ENCODE data around the gene OR6N1. TPM values are rescaled to one million over a fixed set of nuclear protein-coding genes. Genes with fewer than 3 reads are reported as not detected.

The OR6N1 gene
- total RNA-seq, 3 donors from 2014 or later: not detected

DNA sequence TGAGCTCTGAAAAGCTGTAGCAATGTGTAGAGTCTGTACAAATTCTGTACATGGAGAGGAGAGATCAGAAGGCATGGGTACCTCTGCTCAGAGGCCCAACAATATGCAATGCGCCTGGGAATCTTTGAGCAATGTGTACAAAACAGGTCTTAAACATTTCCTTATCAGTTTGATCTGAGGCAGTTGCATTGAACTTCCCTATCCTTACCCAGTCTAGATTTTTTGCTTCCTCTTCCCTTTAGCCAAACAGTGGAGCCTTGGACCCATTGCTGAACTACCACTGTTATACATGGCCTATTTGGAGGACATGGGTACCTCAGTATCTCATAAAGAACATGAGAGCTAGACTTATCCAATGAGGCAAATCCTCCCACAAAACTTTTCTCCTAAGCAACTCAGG lies 46.6 kb upstream of the OR6N1 start:
- no peak overlapping the region for H3K4me3 ChIP-seq
- H3K4me1 ChIP-seq: no peaks in the 10 kb centered on the region
- no peaks in the 10 kb centered on the region for H3K36me3 ChIP-seq
- no peak overlapping the region for H3K27ac ChIP-seq
- intact Hi-C loops (cut with DNase I; ENCODE audit: low total_unique reads): no loop called here
- no peak for DNase-seq (ENCODE audit: low spot score in 2 of 2)
- no peaks in the 10 kb centered on the region for H3K27me3 ChIP-seq
- no peaks in the 10 kb centered on the region for H3K9me3 ChIP-seq
- no peak for TF ChIP-seq POLR2AphosphoS5 (IDR thresholded peaks at IDR 0.05)
- TF ChIP-seq, protein P1, sequence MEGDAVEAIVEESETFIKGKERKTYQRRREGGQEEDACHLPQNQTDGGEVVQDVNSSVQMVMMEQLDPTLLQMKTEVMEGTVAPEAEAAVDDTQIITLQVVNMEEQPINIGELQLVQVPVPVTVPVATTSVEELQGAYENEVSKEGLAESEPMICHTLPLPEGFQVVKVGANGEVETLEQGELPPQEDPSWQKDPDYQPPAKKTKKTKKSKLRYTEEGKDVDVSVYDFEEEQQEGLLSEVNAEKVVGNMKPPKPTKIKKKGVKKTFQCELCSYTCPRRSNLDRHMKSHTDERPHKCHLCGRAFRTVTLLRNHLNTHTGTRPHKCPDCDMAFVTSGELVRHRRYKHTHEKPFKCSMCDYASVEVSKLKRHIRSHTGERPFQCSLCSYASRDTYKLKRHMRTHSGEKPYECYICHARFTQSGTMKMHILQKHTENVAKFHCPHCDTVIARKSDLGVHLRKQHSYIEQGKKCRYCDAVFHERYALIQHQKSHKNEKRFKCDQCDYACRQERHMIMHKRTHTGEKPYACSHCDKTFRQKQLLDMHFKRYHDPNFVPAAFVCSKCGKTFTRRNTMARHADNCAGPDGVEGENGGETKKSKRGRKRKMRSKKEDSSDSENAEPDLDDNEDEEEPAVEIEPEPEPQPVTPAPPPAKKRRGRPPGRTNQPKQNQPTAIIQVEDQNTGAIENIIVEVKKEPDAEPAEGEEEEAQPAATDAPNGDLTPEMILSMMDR (IDR thresholded peaks at IDR 0.05): no peak
- TF ChIP-seq POLR2A (IDR thresholded peaks at IDR 0.05): no peak

DNA sequence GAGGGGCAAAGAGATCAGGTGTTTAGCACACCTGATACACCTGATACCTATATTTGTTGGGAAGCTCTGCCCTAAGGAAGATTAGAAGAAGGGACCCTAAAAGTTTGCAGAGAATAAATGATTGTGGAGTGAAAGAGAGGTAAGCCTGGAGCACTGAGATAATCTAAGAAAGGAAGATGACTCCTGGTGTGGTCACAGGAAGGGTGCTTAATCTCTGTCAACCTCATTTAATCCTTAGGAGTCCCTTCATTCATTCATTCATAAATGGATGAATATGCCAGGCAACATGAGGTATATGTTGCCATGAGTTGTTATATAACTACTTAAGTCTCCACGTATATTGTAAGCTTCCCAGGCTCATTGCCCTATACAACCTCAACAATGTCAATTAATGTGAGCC lies 43.0 kb upstream of the OR6N1 start:
- intact Hi-C loops (cut with DNase I; ENCODE audit: low total_unique reads): no loop called here

DNA sequence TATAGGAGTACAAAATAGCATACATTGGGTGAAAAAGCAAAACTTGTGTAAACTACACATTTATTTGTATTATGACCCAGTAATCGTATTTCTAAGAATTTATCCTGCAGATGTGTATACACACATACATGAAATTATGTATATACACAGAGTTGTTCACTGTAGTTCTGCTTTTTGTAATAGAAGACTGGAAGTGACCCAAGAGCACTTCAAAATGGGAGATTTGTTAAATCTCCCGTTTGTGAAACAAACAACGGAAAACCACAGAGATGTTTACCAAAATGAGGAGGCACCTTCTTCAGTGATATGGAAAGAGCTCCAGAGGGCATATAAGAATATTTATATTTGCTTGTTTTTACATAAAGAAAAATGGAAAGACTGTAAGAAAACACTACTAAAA lies 41.2 kb upstream of the OR6N1 start:
- no peaks in the 10 kb centered on the region for H3K4me1 ChIP-seq
- H3K4me3 ChIP-seq: no peak overlapping the region
- H3K27me3 ChIP-seq: no peaks in the 10 kb centered on the region
- TF ChIP-seq POLR2AphosphoS5 (IDR thresholded peaks at IDR 0.05) (no peak), POLR2A (IDR thresholded peaks at IDR 0.05) (no peak)
- TF ChIP-seq, protein P1 (IDR thresholded peaks at IDR 0.05): no peak
- no peaks in the 10 kb centered on the region for H3K36me3 ChIP-seq
- H3K9me3 ChIP-seq: no peaks in the 10 kb centered on the region
- no peak for DNase-seq (ENCODE audit: low spot score in 2 of 2)
- H3K27ac ChIP-seq: no peak overlapping the region
- intact Hi-C loops (cut with DNase I; ENCODE audit: low total_unique reads): no loop called here

More for the DNA sequence above, 43.0 kb upstream of the OR6N1 start:
- TF ChIP-seq, protein P1 (IDR thresholded peaks at IDR 0.05): no peak
- TF ChIP-seq POLR2A (IDR thresholded peaks at IDR 0.05): no peak
- TF ChIP-seq POLR2AphosphoS5 (IDR thresholded peaks at IDR 0.05): no peak
- no peaks in the 10 kb centered on the region for H3K36me3 ChIP-seq
- no peaks in the 10 kb centered on the region for H3K4me1 ChIP-seq
- H3K27me3 ChIP-seq: no peaks in the 10 kb centered on the region
- no peak overlapping the region for H3K27ac ChIP-seq
- no peaks in the 10 kb centered on the region for H3K9me3 ChIP-seq
- H3K4me3 ChIP-seq: no peak overlapping the region
- DNase-seq (ENCODE audit: low spot score in 2 of 2): no peak

DNA sequence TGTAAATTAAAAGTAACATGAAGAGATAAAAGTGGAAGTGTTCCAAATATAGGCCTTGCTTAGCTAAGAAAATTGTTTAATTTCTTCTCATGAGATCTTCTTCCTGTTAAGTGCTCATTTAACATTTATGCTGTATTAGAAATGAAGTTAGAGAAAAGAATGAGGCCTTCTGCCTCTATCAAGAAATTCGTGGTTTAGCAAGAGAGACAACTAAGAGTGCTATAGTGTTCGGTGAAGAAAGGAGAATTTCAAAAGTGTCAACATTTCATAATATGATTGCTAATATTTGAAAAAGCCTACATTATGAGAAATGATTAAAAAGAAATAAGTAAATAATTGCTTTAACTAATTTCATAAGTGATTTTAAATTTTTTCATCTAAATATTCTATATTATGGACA lies 40.3 kb upstream of the OR6N1 start:
- TF ChIP-seq, protein P1 (IDR thresholded peaks at IDR 0.05): no peak
- TF ChIP-seq POLR2A (IDR thresholded peaks at IDR 0.05) (no peak), POLR2AphosphoS5 (IDR thresholded peaks at IDR 0.05) (no peak)
- Histone ChIP-seq H3K36me3 (no peaks in the 10 kb centered on the region), H3K27me3 (no peaks in the 10 kb centered on the region), H3K9me3 (no peaks in the 10 kb centered on the region), H3K27ac (no peak overlapping the region), H3K4me1 (no peaks in the 10 kb centered on the region), H3K4me3 (no peak overlapping the region)
- DNase-seq (ENCODE audit: low spot score in 2 of 2): no peak
- intact Hi-C loops (cut with DNase I; ENCODE audit: low total_unique reads): no loop called here

DNA sequence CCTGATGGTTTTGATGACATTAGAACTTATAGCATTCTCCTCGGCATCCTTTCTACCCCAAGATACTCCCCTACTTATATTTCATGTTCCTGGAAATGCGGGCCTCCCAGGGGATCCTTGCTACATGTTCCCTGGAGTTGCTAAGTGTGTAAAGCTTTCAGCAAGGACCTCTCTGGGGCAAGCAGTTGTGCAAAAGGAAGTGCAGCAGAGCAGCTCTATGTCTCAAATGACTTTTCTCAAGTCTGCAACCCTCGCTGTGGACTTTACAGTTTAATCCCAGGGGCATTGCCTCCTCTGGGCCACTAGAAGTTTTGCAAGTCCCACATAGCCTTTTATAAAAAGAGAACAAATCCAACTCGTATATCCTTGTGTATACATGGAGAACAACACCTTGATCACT lies 38.3 kb upstream of the OR6N1 start:
- no peak for DNase-seq (ENCODE audit: low spot score in 2 of 2)

More for the DNA sequence above, 38.3 kb upstream of the OR6N1 start:
- Histone ChIP-seq H3K36me3 (no peaks in the 10 kb centered on the region), H3K27ac (no peak overlapping the region), H3K27me3 (peaks cover 0 to under 1% of the 10 kb centered on the region in 2 donors), H3K4me3 (no peak overlapping the region), H3K9me3 (no peaks in the 10 kb centered on the region), H3K4me1 (no peaks in the 10 kb centered on the region)
- TF ChIP-seq POLR2A (IDR thresholded peaks at IDR 0.05) (no peak), POLR2AphosphoS5 (IDR thresholded peaks at IDR 0.05) (no peak)
- TF ChIP-seq, protein P1 (IDR thresholded peaks at IDR 0.05): no peak
- intact Hi-C loops (cut with DNase I; ENCODE audit: low total_unique reads): no loop called here
